Choroid plexus epithelial cell (primary cell): ENCODE results near the gene TRAF3IP3.

Experiments
- DNase-seq: peaks from one replicate; pipeline ENCODE4 v3.0.0-alpha.2; 2010; ENCODE audit warnings: low read depth
- H3K4me3 ChIP-seq: 2 replicates; pipeline ENCODE4 v1.5.1; 2011; ENCODE audit warnings: low read depth, mild to moderate bottlenecking, control low read depth, low read length, moderate library complexity
- TF ChIP-seq, protein P1 (sequence below): conservative IDR thresholded peaks from 2 replicates; pipeline ENCODE4 v1.5.1; 2011; ENCODE audit warnings: low read depth, mild to moderate bottlenecking, control low read depth, inconsistent platforms, low read length, moderate library complexity

Gene TRAF3IP3

DNA sequence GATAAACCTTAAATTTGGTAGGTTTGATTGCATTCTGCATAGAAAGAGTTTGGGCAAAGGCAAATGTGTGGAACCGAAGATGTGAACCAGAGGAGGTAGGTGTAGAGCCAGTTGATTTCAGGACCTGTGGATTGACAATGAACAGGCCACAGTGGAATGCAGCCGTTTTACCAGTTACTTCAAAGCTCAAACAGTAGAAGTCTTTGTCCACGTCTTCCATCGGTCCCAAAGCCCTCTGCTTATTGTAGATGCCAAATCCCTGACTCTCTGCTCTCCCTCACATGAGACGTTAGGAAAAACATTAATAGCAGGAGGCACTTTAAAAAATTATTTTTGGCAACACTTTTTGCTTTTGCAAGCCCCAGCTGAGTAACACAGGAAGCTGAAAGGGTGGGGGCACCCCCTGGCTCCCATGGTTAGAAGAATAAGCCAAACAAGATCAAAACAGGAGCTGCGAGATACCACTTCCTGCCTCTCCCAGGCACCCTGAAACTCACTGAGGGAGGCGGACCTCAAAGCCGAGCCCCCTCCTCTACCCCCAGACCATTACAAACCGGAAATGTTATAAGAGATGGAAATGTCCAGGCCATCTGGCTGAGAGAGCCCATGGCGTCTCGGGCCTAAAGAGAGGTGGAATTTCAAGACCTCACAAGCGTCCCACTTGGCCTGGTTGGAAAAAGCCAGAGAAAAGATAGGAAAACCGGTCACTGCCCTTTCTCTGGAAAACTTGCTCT lies 13.5 kb downstream of the TRAF3IP3 start:
- peak; percentile 91 for DNase-seq
- H3K4me3 ChIP-seq, result peak overlapping the region; percentile 5
- TF ChIP-seq, protein P1, sequence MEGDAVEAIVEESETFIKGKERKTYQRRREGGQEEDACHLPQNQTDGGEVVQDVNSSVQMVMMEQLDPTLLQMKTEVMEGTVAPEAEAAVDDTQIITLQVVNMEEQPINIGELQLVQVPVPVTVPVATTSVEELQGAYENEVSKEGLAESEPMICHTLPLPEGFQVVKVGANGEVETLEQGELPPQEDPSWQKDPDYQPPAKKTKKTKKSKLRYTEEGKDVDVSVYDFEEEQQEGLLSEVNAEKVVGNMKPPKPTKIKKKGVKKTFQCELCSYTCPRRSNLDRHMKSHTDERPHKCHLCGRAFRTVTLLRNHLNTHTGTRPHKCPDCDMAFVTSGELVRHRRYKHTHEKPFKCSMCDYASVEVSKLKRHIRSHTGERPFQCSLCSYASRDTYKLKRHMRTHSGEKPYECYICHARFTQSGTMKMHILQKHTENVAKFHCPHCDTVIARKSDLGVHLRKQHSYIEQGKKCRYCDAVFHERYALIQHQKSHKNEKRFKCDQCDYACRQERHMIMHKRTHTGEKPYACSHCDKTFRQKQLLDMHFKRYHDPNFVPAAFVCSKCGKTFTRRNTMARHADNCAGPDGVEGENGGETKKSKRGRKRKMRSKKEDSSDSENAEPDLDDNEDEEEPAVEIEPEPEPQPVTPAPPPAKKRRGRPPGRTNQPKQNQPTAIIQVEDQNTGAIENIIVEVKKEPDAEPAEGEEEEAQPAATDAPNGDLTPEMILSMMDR, result no peak

DNA sequence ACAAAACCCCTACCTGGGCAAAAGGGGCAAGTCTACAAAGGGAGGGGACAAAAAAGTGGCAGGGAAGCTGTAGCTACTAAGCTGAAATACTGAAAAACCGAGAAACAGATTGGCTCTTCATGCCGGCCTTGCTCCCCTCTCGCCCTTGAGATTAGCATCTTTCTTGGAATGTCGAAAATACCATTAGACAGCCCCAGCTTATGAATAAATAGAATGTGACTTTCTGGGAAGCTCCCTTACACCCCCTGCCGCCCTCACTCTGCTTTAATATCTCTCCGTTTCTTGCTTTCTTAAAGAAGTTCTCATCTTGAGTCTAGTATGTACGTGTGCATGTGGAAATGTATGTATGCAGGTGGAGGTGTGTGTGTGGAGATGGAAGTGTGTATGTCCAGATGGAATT lies 14.1 kb downstream of the TRAF3IP3 start:
- no peak overlapping the region for H3K4me3 ChIP-seq
- TF ChIP-seq, protein P1, result peak; percentile 26
- DNase-seq, result peak; percentile 65

DNA sequence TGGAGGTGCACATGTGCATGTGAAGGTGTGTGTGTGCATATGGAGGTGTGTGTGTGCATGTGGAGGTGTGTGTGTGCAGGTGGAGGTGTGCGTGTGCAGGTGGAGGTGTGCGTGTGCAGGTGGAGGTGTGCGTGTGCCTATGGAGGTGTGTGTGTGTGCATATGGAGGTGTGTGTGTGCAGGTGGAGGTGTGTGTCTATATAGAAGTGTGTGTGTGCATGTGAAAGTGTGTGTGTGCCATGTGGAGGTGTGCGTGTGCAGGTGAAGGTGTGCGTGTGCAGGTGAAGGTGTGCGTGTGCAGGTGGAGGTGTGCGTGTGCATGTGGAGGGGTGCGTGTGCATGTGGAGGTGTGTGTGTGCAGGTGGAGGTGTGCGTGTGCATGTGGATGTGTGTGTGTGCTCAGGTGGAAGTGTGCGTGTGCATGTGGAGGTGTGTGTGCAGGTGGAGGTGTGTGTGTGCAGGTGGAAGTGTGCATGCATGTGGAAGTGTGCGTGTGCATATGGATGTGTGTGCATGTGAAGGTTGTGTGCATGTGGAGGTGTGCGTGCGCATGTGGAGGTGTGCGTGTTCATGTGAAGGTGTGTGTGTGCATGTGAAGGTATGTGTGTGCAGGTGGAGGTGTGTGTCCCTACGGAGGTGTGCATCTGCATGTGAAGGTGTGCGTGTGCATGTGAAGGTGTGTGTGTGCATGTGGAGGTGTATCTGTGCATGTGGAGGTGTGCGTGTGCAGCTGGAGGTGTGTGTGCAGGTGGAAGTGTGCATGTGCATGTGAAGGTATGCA lies 15.0 kb downstream of the TRAF3IP3 start:
- DNase-seq, result no peak
- TF ChIP-seq, protein P1, result no peak
- no peak overlapping the region for H3K4me3 ChIP-seq

DNA sequence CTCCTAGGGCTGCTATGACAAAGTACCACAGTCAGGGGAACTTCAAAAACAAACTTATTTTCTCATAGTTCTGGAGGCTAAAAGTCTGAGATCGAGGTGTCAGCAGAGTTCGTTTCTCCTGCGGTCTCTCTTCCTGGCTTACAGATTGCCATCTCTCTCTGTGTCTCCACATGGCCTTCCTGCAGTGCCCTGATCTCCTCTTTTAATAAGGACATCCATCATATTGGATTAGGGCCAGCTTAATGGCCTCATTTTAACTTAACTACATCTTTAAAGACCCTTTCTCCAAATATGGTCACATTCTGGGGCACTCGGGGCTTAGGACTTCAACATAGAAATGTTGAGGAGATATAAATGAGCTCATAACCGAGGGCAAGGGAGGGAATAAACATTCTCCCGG lies 16.3 kb downstream of the TRAF3IP3 start:
- DNase-seq, result no peak

DNA sequence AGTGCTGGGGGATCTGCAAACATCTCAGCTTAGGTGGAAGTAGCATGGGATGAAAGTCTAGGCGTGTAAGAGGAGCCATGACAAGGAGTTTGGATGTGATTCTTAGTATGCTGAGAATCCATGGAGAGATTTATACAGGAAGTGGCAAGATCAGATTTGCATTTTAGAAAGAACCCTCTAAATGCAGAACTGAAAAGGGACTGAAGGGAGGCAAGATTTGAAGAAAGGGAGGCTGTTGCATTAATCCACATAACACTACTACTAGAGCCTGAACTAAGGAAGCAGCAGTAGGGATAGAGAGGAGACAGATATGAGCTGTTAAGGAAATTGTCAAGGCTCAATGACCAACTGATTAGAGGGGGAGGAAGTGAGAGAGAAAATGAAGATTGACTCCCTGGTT lies 18.7 kb downstream of the TRAF3IP3 start:
- no peak overlapping the region for H3K4me3 ChIP-seq
- TF ChIP-seq, protein P1, result no peak
- DNase-seq, result no peak

More for the DNA sequence above, 16.3 kb downstream of the TRAF3IP3 start:
- H3K4me3 ChIP-seq, result no peak overlapping the region
- TF ChIP-seq, protein P1, result no peak

DNA sequence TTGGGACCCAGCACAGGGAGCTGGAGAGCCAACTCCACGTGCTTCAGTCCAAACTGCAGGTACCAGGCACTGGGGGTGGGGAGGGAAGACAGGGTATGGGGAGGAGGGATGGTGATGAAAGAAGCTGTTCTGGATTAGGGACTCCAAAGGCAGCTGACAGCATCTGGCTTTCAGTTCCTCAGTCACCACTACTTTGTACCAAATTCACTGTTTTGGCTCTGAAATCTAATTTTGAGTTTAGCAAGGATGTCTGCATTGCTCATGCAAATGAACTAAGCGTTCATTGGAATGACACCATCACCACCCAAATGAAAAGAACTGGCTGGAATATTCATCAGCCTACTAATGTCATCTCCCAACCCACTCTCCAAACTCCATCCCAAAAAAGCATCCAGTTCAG lies 19.8 kb downstream of the TRAF3IP3 start:
- H3K4me3 ChIP-seq, result no peak overlapping the region
- TF ChIP-seq, protein P1, result no peak
- DNase-seq, result no peak
